ENCODE data around the gene CMSS1.

DNA sequence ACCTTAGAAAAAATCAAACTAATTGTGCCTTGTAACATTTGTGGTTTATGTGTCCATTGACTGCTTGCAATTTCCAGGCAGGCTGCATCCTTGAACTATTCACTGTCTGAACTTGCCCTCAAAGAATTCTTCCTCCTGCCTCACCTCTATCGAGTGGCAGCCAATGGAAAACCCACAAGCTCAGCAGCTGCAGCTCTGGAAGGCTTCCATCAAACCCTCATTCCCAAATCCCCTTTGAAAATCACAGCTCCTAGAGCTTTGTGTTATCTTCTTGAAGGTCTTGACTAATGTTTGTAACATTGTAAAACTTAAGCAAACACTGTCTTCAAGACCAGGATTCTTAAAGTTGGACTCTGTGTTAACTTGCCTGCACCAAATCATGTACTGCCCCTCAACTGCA lies 215.5 kb downstream of the CMSS1 start:
- TF ChIP-seq, protein P1, sequence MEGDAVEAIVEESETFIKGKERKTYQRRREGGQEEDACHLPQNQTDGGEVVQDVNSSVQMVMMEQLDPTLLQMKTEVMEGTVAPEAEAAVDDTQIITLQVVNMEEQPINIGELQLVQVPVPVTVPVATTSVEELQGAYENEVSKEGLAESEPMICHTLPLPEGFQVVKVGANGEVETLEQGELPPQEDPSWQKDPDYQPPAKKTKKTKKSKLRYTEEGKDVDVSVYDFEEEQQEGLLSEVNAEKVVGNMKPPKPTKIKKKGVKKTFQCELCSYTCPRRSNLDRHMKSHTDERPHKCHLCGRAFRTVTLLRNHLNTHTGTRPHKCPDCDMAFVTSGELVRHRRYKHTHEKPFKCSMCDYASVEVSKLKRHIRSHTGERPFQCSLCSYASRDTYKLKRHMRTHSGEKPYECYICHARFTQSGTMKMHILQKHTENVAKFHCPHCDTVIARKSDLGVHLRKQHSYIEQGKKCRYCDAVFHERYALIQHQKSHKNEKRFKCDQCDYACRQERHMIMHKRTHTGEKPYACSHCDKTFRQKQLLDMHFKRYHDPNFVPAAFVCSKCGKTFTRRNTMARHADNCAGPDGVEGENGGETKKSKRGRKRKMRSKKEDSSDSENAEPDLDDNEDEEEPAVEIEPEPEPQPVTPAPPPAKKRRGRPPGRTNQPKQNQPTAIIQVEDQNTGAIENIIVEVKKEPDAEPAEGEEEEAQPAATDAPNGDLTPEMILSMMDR (IDR thresholded peaks at IDR 0.05), result no peak
- TF ChIP-seq POLR2A (IDR thresholded peaks at IDR 0.05), result no peak

Measured in uterus (tissue), 2 donors.